ENCODE measurements around the gene GALK2. TPM values are rescaled to one million over a fixed set of nuclear protein-coding genes. Genes with fewer than 3 reads are reported as not detected.

The GALK2 gene
- total RNA-seq, 1 experiment from 2014 or later, result 35.0 TPM

GRCh38 chr15:49155834-49156627 is 14.0 kb upstream of the GALK2 start:
- no peak for TF ChIP-seq POLR2AphosphoS5 (IDR thresholded peaks at IDR 0.05; ENCODE audit: low read depth, low read length)
- TF ChIP-seq, protein P1, sequence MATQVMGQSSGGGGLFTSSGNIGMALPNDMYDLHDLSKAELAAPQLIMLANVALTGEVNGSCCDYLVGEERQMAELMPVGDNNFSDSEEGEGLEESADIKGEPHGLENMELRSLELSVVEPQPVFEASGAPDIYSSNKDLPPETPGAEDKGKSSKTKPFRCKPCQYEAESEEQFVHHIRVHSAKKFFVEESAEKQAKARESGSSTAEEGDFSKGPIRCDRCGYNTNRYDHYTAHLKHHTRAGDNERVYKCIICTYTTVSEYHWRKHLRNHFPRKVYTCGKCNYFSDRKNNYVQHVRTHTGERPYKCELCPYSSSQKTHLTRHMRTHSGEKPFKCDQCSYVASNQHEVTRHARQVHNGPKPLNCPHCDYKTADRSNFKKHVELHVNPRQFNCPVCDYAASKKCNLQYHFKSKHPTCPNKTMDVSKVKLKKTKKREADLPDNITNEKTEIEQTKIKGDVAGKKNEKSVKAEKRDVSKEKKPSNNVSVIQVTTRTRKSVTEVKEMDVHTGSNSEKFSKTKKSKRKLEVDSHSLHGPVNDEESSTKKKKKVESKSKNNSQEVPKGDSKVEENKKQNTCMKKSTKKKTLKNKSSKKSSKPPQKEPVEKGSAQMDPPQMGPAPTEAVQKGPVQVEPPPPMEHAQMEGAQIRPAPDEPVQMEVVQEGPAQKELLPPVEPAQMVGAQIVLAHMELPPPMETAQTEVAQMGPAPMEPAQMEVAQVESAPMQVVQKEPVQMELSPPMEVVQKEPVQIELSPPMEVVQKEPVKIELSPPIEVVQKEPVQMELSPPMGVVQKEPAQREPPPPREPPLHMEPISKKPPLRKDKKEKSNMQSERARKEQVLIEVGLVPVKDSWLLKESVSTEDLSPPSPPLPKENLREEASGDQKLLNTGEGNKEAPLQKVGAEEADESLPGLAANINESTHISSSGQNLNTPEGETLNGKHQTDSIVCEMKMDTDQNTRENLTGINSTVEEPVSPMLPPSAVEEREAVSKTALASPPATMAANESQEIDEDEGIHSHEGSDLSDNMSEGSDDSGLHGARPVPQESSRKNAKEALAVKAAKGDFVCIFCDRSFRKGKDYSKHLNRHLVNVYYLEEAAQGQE (IDR thresholded peaks at IDR 0.05; ENCODE audit: insufficient read depth in 1 of 2, low read depth in 2 of 2, low read length in 1 of 2), result no peak
- TF ChIP-seq TCF7L2 (IDR thresholded peaks at IDR 0.05; ENCODE audit: low read depth, low read length), result no peak
- TF ChIP-seq CTCF (IDR thresholded peaks at IDR 0.05), result no peak
- TF ChIP-seq SIN3A (IDR thresholded peaks at IDR 0.05; ENCODE audit: borderline replicate concordance, insufficient read depth, low read depth, low read length), result no peak
- CTCF ChIA-PET, result no interaction called here
- peak; percentile 62; the same call in 1 of the 2 replicates for ATAC-seq
- Histone ChIP-seq H3K36me3 (ENCODE audit: control insufficient read depth, insufficient read depth, low read length) (no peaks in the 10 kb centered on the region; the same call in 1 of the 2 replicates), H3K9me3 (ENCODE audit: control insufficient read depth, insufficient read depth, low read depth, low read length) (no peaks in the 10 kb centered on the region), H3K27me3 (ENCODE audit: control insufficient read depth, insufficient read depth, low read length) (no peaks in the 10 kb centered on the region), H3K27ac (ENCODE audit: low read length) (peak overlapping the region; percentile 93), H3K4me1 (ENCODE audit: control insufficient read depth, insufficient read depth, low read length) (peaks cover 3% of the 10 kb centered on the region; the same call in 1 of the 2 replicates), H3K4me3 (ENCODE audit: low read depth in 2 of 2, low read length in 2 of 2) (peak overlapping the region; percentile 97 to 98)
- intact Hi-C loops (cut with micrococcal nuclease; ENCODE audit: unreplicated experiment), result no loop called here
- DNase-seq (ENCODE audit: low read depth, low spot score), result no peak
- in situ Hi-C loops (cut with HindIII; ENCODE audit: low pct_unique_long_range_greater_than_20kb, low sequenced_read_pairs), result no loop called here
- no TSS peak for BruUV-seq (replicated peaks)
- POLR2A ChIA-PET, result interaction anchor here (0.6 to 1.1 kb wide), 3 partner anchors 14 to 1194 kb away, joined by 3 to 7 read pairs (median 3); partner anchors contain the start of gene GALK2

- Histone ChIP-seq H3K4me1 (ENCODE audit: control insufficient read depth, insufficient read depth, low read length) (no peaks in the 10 kb centered on the region), H3K4me3 (ENCODE audit: low read depth in 2 of 2, low read length in 2 of 2) (no peak overlapping the region), H3K27ac (ENCODE audit: low read length) (no peak overlapping the region), H3K9me3 (ENCODE audit: control insufficient read depth, insufficient read depth, low read depth, low read length) (no peaks in the 10 kb centered on the region), H3K36me3 (ENCODE audit: control insufficient read depth, insufficient read depth, low read length) (no peaks in the 10 kb centered on the region), H3K27me3 (ENCODE audit: control insufficient read depth, insufficient read depth, low read length) (no peaks in the 10 kb centered on the region)
- no TSS peak for BruUV-seq (replicated peaks)
- no peak for ATAC-seq
- ChIA-PET CTCF (no interaction called here), POLR2A (no interaction called here)
- no peak for DNase-seq (ENCODE audit: low read depth, low spot score)
- TF ChIP-seq POLR2AphosphoS5 (IDR thresholded peaks at IDR 0.05; ENCODE audit: low read depth, low read length) (no peak), SIN3A (IDR thresholded peaks at IDR 0.05; ENCODE audit: borderline replicate concordance, insufficient read depth, low read depth, low read length) (no peak), TCF7L2 (IDR thresholded peaks at IDR 0.05; ENCODE audit: low read depth, low read length) (no peak), CTCF (IDR thresholded peaks at IDR 0.05) (no peak)
- TF ChIP-seq, protein P1 (IDR thresholded peaks at IDR 0.05; ENCODE audit: insufficient read depth in 1 of 2, low read depth in 2 of 2, low read length in 1 of 2), result no peak
- intact Hi-C loops (cut with micrococcal nuclease; ENCODE audit: unreplicated experiment), result no loop called here
- in situ Hi-C loops (cut with HindIII; ENCODE audit: low pct_unique_long_range_greater_than_20kb, low sequenced_read_pairs), result no loop called here
Observed at GRCh38 chr15:49163678-49164077, 6.4 kb upstream of the GALK2 start.

Data from Panc1 (cell line).